22Rv1 (cell line): ENCODE results near the gene PARD3.

ENCODE experiments used
- CTCF ChIP-seq: fragments of 450-650 bp; IDR thresholded peaks from 2 replicates; pipeline ENCODE4 v1.5.1; 2017; ENCODE audit warnings: mild to moderate bottlenecking
- ZFX ChIP-seq: fragments of 450-650 bp; IDR thresholded peaks from 2 replicates; pipeline ENCODE4 v1.6.1; 2017; ENCODE audit warnings: antibody characterized with exemption, borderline replicate concordance

- TF ChIP-seq CTCF (no peak), ZFX (no peak)
Measured at GRCh38 chr10:34251177-34251576, 563.9 kb downstream of the PARD3 start.
